ENCODE results near the gene OTOP3.
"Not testable (repeated sequence)": the region's sequence is repeated elsewhere in the genome, so short reads cannot be mapped to it uniquely, and the experiment has no call there.

- TF ChIP-seq CTCF (conservative IDR thresholded peaks at IDR 0.05; ENCODE audit: low read depth, low read length); EZH2 (IDR thresholded peaks at IDR 0.05; ENCODE audit: low read length, unreplicated experiment): not testable (repeated sequence)
These were observed 24.3 kb upstream of the OTOP3 start for GRCh38 chr17:74911423-74911822.

All from PC-3 (cell line).